ENCODE results near the gene INPP4A. TPM values are rescaled to one million over a fixed set of nuclear protein-coding genes. Genes with fewer than 3 reads are reported as not detected.

Gene INPP4A
- total RNA-seq, 4 donors from 2014 or later: 30.7 to 58.9 (median 39.4) TPM

DNA sequence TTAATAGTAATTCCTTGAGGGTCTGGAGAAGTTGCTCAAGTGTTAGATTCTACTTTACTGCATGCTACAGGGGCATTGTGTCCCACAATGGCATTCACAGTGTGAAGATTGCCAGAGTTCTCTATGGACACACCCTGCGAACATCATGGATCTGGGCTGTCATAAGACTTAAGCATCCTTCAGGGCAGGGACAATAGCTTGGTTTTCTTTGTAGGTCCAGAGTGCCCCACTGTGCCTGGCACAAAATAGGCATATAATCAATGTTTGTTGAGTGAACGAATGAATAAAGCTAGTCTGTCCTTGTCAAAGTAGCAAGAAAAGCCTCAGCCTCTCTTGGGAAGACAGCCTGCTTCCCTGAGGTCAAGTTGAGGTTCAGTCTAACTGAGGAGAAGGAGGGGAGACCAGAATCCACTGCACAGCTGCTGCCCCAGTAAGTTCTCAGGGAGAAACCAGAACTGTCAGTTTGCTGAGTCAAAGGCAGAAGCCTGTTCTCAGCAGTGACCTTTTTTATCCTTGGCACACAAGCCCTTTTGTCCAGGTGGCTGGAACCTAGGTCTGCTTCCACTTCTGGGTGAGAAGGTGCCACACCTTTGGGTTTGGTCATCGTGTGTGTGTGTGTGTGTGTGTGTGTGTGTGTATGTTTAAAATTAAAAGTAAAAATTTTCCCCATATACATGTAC lies 15.0 kb downstream of the INPP4A start:
- intact Hi-C loops (cut with DNase I): no loop called here
- 53% methylated on average over 3 of the region's 3 CpGs for WGBS
- Histone ChIP-seq H3K4me3 (no peak overlapping the region), H3K27me3 (no peaks in the 10 kb centered on the region), H3K4me1 (peaks cover 41 to 96% (median 80%) of the 10 kb centered on the region in 4 donors), H3K36me3 (peaks cover 0 to 4% (median 0%) of the 10 kb centered on the region in 4 donors), H3K9me3 (no peaks in the 10 kb centered on the region), H3K27ac (replicated peaks in 1 of 4) (no peak overlapping the region)
- no peak for TF ChIP-seq POLR2A (IDR thresholded peaks at IDR 0.05; ENCODE audit: low read depth)
- no peak for TF ChIP-seq POLR2AphosphoS5 (IDR thresholded peaks at IDR 0.05)
- no peak for TF ChIP-seq EP300 (IDR thresholded peaks at IDR 0.05)
- TF ChIP-seq, protein P1, sequence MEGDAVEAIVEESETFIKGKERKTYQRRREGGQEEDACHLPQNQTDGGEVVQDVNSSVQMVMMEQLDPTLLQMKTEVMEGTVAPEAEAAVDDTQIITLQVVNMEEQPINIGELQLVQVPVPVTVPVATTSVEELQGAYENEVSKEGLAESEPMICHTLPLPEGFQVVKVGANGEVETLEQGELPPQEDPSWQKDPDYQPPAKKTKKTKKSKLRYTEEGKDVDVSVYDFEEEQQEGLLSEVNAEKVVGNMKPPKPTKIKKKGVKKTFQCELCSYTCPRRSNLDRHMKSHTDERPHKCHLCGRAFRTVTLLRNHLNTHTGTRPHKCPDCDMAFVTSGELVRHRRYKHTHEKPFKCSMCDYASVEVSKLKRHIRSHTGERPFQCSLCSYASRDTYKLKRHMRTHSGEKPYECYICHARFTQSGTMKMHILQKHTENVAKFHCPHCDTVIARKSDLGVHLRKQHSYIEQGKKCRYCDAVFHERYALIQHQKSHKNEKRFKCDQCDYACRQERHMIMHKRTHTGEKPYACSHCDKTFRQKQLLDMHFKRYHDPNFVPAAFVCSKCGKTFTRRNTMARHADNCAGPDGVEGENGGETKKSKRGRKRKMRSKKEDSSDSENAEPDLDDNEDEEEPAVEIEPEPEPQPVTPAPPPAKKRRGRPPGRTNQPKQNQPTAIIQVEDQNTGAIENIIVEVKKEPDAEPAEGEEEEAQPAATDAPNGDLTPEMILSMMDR (IDR thresholded peaks at IDR 0.05): no peak
- DNase-seq (ENCODE audit: extremely low spot score): no peak

DNA sequence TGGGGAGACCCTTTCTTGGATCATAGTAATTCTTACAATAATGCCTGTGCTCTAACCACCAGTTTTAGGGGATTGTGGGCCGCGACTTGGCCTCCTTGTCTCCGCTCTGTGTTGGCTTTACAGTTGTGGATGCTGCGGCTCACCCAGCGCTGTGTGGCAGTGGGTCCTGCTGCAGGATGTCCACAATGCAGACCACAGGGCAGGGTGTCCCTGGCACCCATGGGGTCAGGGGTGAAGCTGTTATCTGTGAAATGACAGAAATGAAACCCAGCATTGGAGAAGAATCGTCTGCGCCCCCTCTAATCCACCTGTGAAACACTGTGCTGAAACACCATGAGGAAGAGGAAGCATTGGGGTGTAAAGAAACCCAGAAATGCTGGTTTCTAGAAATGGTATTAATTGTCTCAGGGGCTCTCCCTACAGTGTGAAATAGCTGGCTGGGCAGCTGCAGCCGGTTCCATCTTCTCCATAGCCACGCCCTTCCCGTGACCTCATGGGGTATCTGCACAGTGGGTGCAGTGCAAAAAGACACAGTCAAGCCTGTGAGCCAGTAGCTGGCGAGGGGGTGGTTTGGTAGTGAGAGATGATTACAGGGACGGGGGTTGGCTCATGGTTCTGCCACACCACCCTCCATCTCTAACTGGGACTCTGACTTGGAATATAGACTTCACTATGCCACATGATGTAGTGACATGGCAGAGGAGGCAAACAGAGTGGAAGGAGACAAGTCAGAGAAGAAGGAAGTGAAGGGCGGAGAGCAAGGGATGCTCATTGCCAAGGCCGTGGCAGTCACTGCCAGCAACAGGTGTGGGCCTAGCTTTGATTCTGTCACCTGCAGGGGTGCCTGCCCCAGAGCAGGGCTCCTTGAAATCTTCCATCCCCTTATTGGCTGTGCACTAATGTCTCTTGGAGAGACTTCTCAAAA lies 16.2 kb downstream of the INPP4A start:
- WGBS: 84% methylated on average over 14 of the region's 14 CpGs
- no peaks in the 10 kb centered on the region for H3K27me3 ChIP-seq
- no peaks in the 10 kb centered on the region for H3K9me3 ChIP-seq
- no peak for DNase-seq (ENCODE audit: extremely low spot score)
- no peak overlapping the region for H3K27ac ChIP-seq (replicated peaks in 1 of 4)
- intact Hi-C loops (cut with DNase I): no loop called here
- TF ChIP-seq, protein P1 (IDR thresholded peaks at IDR 0.05): no peak
- TF ChIP-seq POLR2A (IDR thresholded peaks at IDR 0.05; ENCODE audit: low read depth) (no peak), EP300 (IDR thresholded peaks at IDR 0.05) (no peak), POLR2AphosphoS5 (IDR thresholded peaks at IDR 0.05) (no peak)
- H3K4me1 ChIP-seq: peaks cover 47 to 96% (median 80%) of the 10 kb centered on the region in 4 donors
- H3K36me3 ChIP-seq: peaks cover 0 to 4% (median 0%) of the 10 kb centered on the region in 4 donors
- no peak overlapping the region for H3K4me3 ChIP-seq

DNA sequence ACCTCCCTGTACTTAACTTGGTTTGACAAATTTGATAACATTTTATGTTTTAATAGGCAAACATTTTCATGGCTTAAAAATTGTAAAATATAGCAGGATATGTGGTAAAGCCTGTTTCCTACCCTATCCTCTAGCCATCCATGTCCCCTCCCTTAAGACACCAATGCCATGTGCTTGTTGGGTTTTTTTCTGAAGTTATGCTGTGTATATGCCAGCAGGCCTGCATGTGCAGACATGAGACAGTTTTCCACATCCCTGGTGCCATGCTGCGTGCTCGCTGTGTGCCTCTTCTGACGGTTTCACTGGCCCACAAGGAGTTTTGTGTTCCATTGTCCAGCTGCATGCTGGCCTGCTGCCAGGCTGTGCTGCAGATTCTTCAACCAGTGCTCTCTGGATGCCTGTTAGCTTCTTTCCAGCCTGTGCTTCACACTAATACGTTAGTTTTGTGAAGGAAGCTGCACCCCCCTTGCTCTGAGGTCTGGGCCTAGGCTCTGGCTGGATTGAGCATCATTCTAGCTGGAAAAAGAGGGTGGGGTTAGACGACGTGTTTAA lies 16.9 kb downstream of the INPP4A start:
- Histone ChIP-seq H3K27ac (replicated peaks in 1 of 4) (no peak overlapping the region), H3K9me3 (no peaks in the 10 kb centered on the region), H3K4me3 (no peak overlapping the region), H3K36me3 (no peaks in the 10 kb centered on the region), H3K27me3 (no peaks in the 10 kb centered on the region), H3K4me1 (peaks cover 53 to 98% (median 81%) of the 10 kb centered on the region in 4 donors)
- TF ChIP-seq EP300 (IDR thresholded peaks at IDR 0.05) (no peak), POLR2A (IDR thresholded peaks at IDR 0.05; ENCODE audit: low read depth) (no peak), POLR2AphosphoS5 (IDR thresholded peaks at IDR 0.05) (no peak)
- TF ChIP-seq, protein P1 (IDR thresholded peaks at IDR 0.05): no peak
- DNase-seq (ENCODE audit: extremely low spot score): no peak
- 64% methylated on average over 5 of the region's 6 CpGs for whole genome bisulfite sequencing
- intact Hi-C loops (cut with DNase I): no loop called here

DNA sequence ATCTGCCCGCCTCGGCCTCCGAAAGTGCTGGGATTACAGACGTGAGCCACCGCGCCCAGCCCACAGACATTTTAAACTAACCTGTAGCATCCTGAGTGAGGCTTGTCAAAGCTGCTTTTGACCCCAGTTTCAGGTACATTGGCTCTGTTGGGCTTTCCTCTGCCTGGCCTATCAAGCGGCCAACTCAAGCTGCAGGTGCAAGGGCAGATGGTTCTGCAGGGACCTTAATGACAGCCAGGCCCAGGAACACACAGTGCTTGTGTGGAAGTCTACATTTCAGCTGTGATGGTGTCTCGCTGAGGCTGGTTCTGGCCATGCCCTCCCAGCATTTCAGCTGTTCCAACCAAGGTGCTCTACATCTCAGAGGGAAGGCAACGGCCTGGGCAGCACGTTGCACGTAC lies 18.4 kb downstream of the INPP4A start:
- DNase-seq (ENCODE audit: extremely low spot score): no peak
- no peak overlapping the region for H3K27ac ChIP-seq (replicated peaks in 1 of 4)
- 99% methylated on average over 10 of the region's 11 CpGs for WGBS
- H3K4me3 ChIP-seq: no peak overlapping the region
- peaks cover 51 to 83% (median 75%) of the 10 kb centered on the region in 4 donors for H3K4me1 ChIP-seq
- no peak for TF ChIP-seq POLR2A (IDR thresholded peaks at IDR 0.05; ENCODE audit: low read depth)
- TF ChIP-seq EP300 (IDR thresholded peaks at IDR 0.05): no peak
- TF ChIP-seq POLR2AphosphoS5 (IDR thresholded peaks at IDR 0.05): no peak
- TF ChIP-seq, protein P1 (IDR thresholded peaks at IDR 0.05): no peak
- no peaks in the 10 kb centered on the region for H3K36me3 ChIP-seq
- intact Hi-C loops (cut with DNase I): no loop called here
- no peaks in the 10 kb centered on the region for H3K27me3 ChIP-seq
- H3K9me3 ChIP-seq: no peaks in the 10 kb centered on the region
